GM10266 (cell line): ENCODE data around the gene PUM1.

ENCODE experiments used
- DNase-seq: peaks from one replicate; pipeline ENCODE4 v3.0.0; 2012; ENCODE audit errors: extremely low spot score
- TF ChIP-seq, protein P1 (sequence below): IDR thresholded peaks from 2 replicates; pipeline ENCODE4 v1.5.1; 2012; ENCODE audit warnings: mild to moderate bottlenecking, low read depth; ENCODE audit not compliant: control insufficient read depth, insufficient read depth; ENCODE audit errors: missing control alignments

The PUM1 gene

DNA sequence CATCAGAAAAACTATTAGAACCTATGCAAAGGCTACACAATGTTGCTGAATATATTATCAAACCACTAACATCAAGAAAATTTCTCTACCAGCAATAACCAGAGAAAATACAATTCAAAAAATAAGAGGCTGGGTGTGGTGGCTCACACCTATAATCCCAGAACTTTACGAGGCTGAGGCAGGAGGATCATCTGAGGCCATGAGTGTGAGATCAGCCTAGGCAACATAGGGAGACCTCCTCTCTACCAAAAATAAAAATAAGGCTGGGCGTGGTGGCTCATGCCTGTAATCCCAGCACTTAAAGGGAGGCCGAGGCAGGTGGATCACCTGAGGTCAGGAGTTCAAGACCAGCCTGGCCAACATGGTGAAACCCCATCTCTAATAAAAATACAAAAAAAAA is 16.9 kb upstream of the PUM1 start:
- no peak for DNase-seq
- TF ChIP-seq, protein P1, sequence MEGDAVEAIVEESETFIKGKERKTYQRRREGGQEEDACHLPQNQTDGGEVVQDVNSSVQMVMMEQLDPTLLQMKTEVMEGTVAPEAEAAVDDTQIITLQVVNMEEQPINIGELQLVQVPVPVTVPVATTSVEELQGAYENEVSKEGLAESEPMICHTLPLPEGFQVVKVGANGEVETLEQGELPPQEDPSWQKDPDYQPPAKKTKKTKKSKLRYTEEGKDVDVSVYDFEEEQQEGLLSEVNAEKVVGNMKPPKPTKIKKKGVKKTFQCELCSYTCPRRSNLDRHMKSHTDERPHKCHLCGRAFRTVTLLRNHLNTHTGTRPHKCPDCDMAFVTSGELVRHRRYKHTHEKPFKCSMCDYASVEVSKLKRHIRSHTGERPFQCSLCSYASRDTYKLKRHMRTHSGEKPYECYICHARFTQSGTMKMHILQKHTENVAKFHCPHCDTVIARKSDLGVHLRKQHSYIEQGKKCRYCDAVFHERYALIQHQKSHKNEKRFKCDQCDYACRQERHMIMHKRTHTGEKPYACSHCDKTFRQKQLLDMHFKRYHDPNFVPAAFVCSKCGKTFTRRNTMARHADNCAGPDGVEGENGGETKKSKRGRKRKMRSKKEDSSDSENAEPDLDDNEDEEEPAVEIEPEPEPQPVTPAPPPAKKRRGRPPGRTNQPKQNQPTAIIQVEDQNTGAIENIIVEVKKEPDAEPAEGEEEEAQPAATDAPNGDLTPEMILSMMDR = no peak

DNA sequence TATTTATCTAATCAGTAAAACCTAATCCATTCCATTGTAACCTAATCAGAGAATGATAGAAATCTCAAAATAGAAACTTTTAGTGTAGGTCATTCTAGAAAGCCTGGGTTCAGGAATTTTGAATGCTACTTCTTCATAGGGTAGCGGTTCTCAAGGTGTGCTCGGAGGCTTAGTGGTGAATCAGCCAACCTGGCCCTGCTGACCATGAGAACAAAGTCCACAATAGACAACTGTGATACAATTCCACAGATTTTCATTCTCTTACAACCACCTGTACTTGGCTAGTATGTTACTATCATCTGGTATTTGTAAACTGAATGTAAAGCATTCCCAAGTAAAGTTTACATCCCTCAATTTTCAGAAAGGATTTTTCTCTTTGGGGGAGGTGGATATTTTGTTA is 7.5 kb upstream of the PUM1 start:
- DNase-seq = no peak
- TF ChIP-seq, protein P1 = no peak

DNA sequence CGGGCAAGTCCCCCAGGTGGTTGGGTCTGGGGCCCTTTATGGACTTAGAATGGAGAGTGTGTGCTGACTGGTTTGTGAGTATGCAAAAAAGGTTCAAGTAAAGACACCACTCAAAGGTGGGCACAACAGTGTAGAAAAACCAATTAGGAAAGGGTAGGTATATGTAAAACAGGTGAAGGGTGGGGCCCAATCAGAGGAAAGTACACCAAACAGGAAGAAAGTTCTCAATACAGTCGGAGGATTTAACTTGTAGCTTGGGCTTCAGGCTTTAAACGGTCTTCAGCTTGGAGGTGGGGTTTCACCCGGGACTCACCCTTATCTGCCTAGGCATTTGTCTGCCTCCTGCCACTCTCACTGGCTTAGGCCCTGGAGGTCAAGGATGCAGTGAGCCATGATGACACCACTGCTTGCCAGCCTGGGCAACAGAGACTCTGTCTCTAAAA is 6.8 kb upstream of the PUM1 start:
- DNase-seq = no peak
- TF ChIP-seq, protein P1 = no peak

DNA sequence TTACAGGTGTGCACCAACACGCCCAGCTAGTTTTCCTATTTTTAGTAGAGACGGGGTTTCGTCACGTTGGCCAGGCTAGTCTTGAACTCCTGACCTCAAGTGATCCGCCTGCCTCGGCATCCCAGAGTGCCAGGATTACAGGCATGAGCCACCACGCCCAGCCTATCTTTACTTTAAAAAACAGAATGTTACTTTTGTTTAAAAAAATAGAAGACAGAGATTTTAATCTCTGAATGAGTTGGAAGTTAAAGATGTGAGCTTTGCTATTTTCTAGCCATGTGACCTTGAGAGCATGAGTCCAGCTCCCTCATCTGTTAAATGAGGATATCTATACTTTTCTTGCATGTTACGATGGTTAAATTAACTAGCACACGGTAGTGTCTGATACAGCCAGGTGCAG is 3.9 kb upstream of the PUM1 start:
- no peak for DNase-seq
- TF ChIP-seq, protein P1 = no peak

DNA sequence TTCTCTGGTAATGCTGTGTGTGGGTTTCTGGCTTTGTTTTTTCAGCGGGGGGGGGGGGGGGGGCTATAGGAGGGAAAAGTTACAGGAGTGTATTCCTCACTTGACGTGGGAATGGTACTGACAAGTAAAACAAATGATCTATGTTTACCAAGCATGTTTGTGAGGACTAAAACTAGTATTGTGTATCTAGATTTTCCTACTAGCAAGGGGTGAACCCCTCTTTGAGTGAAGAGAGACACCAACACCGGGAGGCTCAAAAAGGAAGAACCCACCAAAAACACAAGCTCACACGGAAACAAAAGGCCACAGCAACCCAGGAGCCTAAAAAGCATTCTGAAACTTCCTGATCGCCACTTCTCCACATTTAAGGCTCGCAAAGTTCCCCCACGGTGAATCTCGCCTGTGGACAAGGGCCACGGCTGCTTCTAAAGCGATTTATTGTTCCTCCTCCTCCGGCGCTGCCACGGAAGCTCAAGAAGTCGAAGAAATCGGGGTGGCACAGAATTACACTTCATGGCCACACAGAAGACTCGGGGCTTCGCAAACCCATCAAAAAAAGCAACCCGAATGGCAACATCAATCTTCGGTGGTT is 703 bp downstream of the PUM1 start:
- peak; percentile 45 for DNase-seq
- TF ChIP-seq, protein P1 = no peak

DNA sequence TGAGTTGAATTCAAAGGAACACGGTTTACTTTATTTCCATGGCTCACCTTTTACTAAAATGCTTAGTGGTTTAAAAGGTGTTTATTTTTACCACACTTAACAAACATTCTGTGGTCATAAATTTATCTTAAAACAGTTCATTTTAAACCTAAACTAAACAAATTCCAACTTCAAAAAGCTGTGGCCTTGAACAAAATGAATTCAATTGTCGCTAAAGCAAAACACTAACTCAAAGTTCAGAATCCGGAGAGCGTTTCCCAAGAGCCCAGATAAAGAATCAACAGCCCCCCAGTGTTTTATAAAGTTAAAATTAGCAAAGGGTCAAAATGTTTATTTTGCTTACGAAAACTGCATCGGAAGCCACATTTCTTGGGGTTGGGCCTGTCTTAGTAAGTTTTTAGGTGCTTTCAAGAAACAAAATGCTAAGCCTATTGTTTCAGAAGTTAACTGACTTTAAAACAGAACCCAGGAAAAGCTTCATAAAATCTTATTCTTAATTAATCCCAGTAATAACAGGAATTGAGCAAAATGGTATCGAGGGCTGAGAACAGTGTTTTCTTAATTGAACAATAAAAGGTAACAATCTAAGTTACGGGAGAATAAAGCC is 1.3 kb downstream of the PUM1 start:
- TF ChIP-seq, protein P1 = no peak
- no peak for DNase-seq

DNA sequence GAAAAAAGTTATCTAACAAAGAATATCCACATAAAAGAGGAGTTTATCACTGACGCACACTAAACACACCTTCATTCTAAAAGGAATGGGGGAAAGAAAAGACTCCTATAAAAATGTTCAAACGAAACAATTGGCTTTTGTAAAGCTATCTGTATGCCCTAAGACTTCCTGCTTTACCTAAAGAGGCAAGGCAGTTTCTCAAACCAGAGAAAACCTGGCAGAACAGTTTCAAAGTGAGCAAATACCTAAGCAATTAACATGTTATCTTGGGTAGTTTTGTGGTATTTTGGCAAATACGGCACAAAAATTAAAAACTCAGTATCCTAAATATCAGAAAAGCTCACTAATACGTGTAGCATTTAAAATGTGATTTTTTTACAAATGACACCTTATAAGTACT is 1.9 kb downstream of the PUM1 start:
- TF ChIP-seq, protein P1 = no peak

More for the DNA sequence above, 1.9 kb downstream of the PUM1 start:
- no peak for DNase-seq
